NT2/D1 (cell line): ENCODE results near the gene HIRA.

ENCODE experiments used
- SUZ12 ChIP-seq: IDR thresholded peaks from 2 replicates; pipeline ENCODE4 v1.6.1; 2011; ENCODE audit not compliant: insufficient read length, insufficient read depth; ENCODE audit errors: extremely low read depth
- YY1 ChIP-seq: IDR thresholded peaks from 2 replicates; pipeline ENCODE4 v1.6.1; 2011; ENCODE audit not compliant: insufficient read length, insufficient read depth
- ZNF274 ChIP-seq: IDR thresholded peaks from 2 replicates; pipeline ENCODE4 v1.6.1; 2011; ENCODE audit warnings: mild to moderate bottlenecking, low read depth, low read length

GRCh38 chr22:19387038-19387437 is 44.5 kb downstream of the HIRA start:
- no peak for TF ChIP-seq YY1
- no peak for TF ChIP-seq SUZ12
- TF ChIP-seq ZNF274: no peak
